Endothelial cell of umbilical vein (primary cell): ENCODE results near the gene ZNF776. TPM values are rescaled to one million over a fixed set of nuclear protein-coding genes. Genes with fewer than 3 reads are reported as not detected.

ENCODE experiments used
- BruUV-seq: library from RNA; stranded (reverse); fragments of 400-500 nt; replicated peaks from 2 replicates; lab custom pipeline; 2021; lab: Mats Ljungman, UMichigan
- CTCF ChIA-PET: fragments of 300-600, 350-600 bp; sonication (Branson Sonifier 250); formaldehyde crosslinking; loops from one replicate; lab custom pipeline; 2021; ENCODE audit warnings: antibody characterized with exemption, inconsistent platforms; lab: Charles Lee
- POLR2A ChIA-PET: fragments of 300-600, 350-600 bp; sonication (Branson Sonifier 250); formaldehyde crosslinking; loops from one replicate; lab custom pipeline; 2021; ENCODE audit warnings: antibody characterized with exemption, inconsistent platforms; lab: Charles Lee
- DNase-seq: peaks from one replicate; pipeline ENCODE4 v3.0.0-alpha.2; 2011; ENCODE audit warnings: low read depth, low spot score
- FAIRE-seq: peaks from 2 replicates; lab custom pipeline; 2011; peaks lifted over from hg19 to GRCh38; lab: Jason Lieb, UNC
- H2AFZ ChIP-seq: 2 replicates; pipeline ENCODE4 v1.6.0; 2012; ENCODE audit warnings: low read depth, low read length, control low read depth, inconsistent platforms
- H3K27ac ChIP-seq: 2 replicates; pipeline ENCODE4 v1.5.1; 2011; ENCODE audit warnings: low read depth, mild to moderate bottlenecking, control low read depth, low read length, moderate library complexity; ENCODE audit not compliant: insufficient read depth
- H3K27me3 ChIP-seq, 2 experiments: 2 replicates each; pipeline versions ENCODE4 v1.6.0 to v1.6.1; 2011; ENCODE audit warnings: low read length in 2 of 2, mixed read lengths in 1 of 2; ENCODE audit not compliant: control insufficient read depth in 2 of 2, insufficient read depth in 2 of 2
- H3K36me3 ChIP-seq, 2 experiments: 2 replicates in 1 of 2; 3 replicates in 1 of 2; pipeline ENCODE4 v1.5.1; 2011; ENCODE audit warnings: low read length in 2 of 2, mild to moderate bottlenecking in 1 of 2, moderate library complexity in 1 of 2; ENCODE audit not compliant: control insufficient read depth in 2 of 2, insufficient read depth in 2 of 2; ENCODE audit errors: extremely low read depth in 1 of 2
- H3K4me1 ChIP-seq: 3 replicates; pipeline ENCODE4 v1.5.1; 2011; ENCODE audit warnings: mild to moderate bottlenecking, low read length; ENCODE audit not compliant: control insufficient read depth, insufficient read depth; ENCODE audit errors: extremely low read depth
- H3K4me2 ChIP-seq: 2 replicates; pipeline ENCODE4 v1.6.1; 2011; ENCODE audit warnings: low read length, control low read depth, mixed read lengths; ENCODE audit not compliant: insufficient read depth
- H3K4me3 ChIP-seq, 3 experiments: fragments of 200-600 bp in 1 of 3; sonication (generic), shearing (Covaris generic) in 1 of 3; replicated peaks in 1 of 3; 2 replicates each; pipeline ENCODE4 v1.5.1; 2011 to 2016; ENCODE audit warnings: control low read depth in 3 of 3, low read length in 3 of 3, mild to moderate bottlenecking in 2 of 3, inconsistent platforms in 1 of 3, low read depth in 1 of 3, moderate library complexity in 1 of 3; ENCODE audit not compliant: insufficient read depth in 1 of 3
- H3K79me2 ChIP-seq: 2 replicates; pipeline ENCODE4 v1.6.0; 2012; ENCODE audit warnings: low read length, inconsistent platforms; ENCODE audit not compliant: control insufficient read depth, insufficient read depth
- H3K9ac ChIP-seq: replicated peaks from 2 replicates; pipeline ENCODE3; 2011; ENCODE audit warnings: low read length, control low read depth; ENCODE audit not compliant: insufficient read depth; ENCODE audit errors: extremely low read depth
- H3K9me1 ChIP-seq: replicated peaks from 3 replicates; pipeline ENCODE4 v1.6.0; 2011; ENCODE audit warnings: mild to moderate bottlenecking, low read length; ENCODE audit not compliant: control insufficient read depth, insufficient read depth; ENCODE audit errors: extremely low read depth
- H3K9me3 ChIP-seq: replicated peaks from 2 replicates; pipeline ENCODE4 v1.5.1; 2012; ENCODE audit warnings: low read length, inconsistent platforms; ENCODE audit not compliant: control insufficient read depth, insufficient read depth
- H4K20me1 ChIP-seq: replicated peaks from 2 replicates; pipeline ENCODE3; 2011; ENCODE audit warnings: mild to moderate bottlenecking, low read length; ENCODE audit not compliant: control insufficient read depth, insufficient read depth; ENCODE audit errors: extremely low read depth
- EZH2 ChIP-seq: IDR thresholded peaks from 2 replicates; pipeline ENCODE4 v1.6.1; 2012; ENCODE audit warnings: borderline replicate concordance, low read depth, mild to moderate bottlenecking, moderate library complexity, low read length, inconsistent platforms; ENCODE audit not compliant: severe bottlenecking
- FOS ChIP-seq: IDR thresholded peaks from 2 replicates; pipeline ENCODE4 v1.6.1; 2011; ENCODE audit warnings: mild to moderate bottlenecking, low read length, moderate library complexity, borderline replicate concordance; ENCODE audit not compliant: insufficient read depth
- GATA2 ChIP-seq: IDR thresholded peaks from 2 replicates; pipeline ENCODE4 v1.7.0; 2011; ENCODE audit warnings: low read depth, mild to moderate bottlenecking, moderate library complexity, mixed read lengths, low read length; ENCODE audit not compliant: insufficient read length, insufficient read depth
- JUN ChIP-seq: IDR thresholded peaks from 2 replicates; pipeline ENCODE4 v1.6.1; 2011; ENCODE audit warnings: borderline replicate concordance, low read depth; ENCODE audit not compliant: insufficient read length, insufficient read depth
- MYC ChIP-seq: IDR thresholded peaks from one replicate; pipeline ENCODE4 v1.6.1; 2011; ENCODE audit warnings: mild to moderate bottlenecking, low read depth, low read length
- POLR2A ChIP-seq: IDR thresholded peaks from 2 replicates; pipeline ENCODE4 v1.6.1; 2012; ENCODE audit warnings: low read depth, mild to moderate bottlenecking, control low read depth, low read length
- POLR2AphosphoS5 ChIP-seq: IDR thresholded peaks from 2 replicates; pipeline ENCODE4 v1.6.1; 2012; ENCODE audit warnings: low read depth, mild to moderate bottlenecking, control low read depth, low read length, moderate library complexity; ENCODE audit not compliant: insufficient read depth
- dilution Hi-C: fragments of 300-500 bp; cut with MboI; formaldehyde crosslinking; loops from one replicate; pipeline ENCODE4 v1.15.0; 2019; ENCODE audit warnings: low sequenced_read_pairs; ENCODE audit not compliant: extremely low pct_ligation_motif_present
- intact Hi-C: fragments of 100-400 bp; cut with micrococcal nuclease; formaldehyde crosslinking; loops from one replicate; pipeline ENCODE4 v1.10.0; 2022
- polyA plus RNA-seq, 4 experiments: library from polyadenylated mRNA; depleted of rRNA in 3 of 4; stranded (reverse) in 3 of 4; unstranded in 1 of 4; fragments of >200 nt; gene quantifications; 2 replicates each; pipeline versions ENCODE4 v1.2.1 to v1.2.3, GENCODE V29; 2011 to 2012; ENCODE audit warnings: missing spikeins in 1 of 4
- total RNA-seq: library from RNA; stranded (reverse); gene quantifications from 2 replicates; pipeline ENCODE4 v1.2.3, GENCODE V29; 2021
- TF ChIP-seq, protein P1 (sequence below): IDR thresholded peaks from 2 replicates; pipeline ENCODE4 v1.6.1; 2011; ENCODE audit not compliant: insufficient read depth, insufficient read length
- TF ChIP-seq, protein P2 (sequence below), 2 donors: IDR thresholded peaks; 1 replicate in 1 of 2; 2 replicates in 1 of 2; pipeline ENCODE4 v1.5.1; 2011; ENCODE audit warnings: low read length in 2 of 2, mild to moderate bottlenecking in 2 of 2, moderate library complexity in 2 of 2, control low read depth in 1 of 2, inconsistent platforms in 1 of 2, low read depth in 1 of 2; ENCODE audit not compliant: insufficient read depth in 1 of 2; ENCODE audit errors: extremely low read depth in 1 of 2

ZNF776 gene
- total and polyA plus RNA-seq, 2 donors (not counting 3 experiments of a cell fraction or from before 2014, with no cell fraction given), result 5.7 to 12.1 TPM

DNA sequence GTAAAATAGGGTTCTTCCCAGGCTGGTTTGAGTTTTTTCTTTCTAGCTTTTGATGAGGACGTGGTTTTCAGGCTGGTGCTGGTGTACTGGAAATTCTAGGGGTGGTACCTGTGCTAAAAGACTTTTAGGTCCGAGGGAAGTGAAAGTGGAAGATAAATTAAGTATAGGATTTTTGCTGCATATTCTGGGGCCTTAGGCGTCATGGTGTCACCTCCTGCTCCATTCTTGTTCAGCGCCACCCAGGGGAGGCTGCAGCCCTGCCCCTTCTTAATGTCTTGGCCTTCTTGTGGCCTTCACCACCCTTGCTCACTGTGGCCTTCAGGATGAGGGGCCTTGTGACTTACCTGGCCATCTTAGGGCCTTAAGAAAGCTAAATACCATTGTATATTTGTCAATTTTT is 55.7 kb downstream of the ZNF776 start:
- ChIA-PET CTCF (interaction anchor here (1.0 to 3.1 kb wide), 2 partner anchors 13 to 17 kb away, joined by 4 to 8 read pairs; partner anchors contain the start of gene ZNF552), POLR2A (no interaction called here)
- TF ChIP-seq, protein P1, sequence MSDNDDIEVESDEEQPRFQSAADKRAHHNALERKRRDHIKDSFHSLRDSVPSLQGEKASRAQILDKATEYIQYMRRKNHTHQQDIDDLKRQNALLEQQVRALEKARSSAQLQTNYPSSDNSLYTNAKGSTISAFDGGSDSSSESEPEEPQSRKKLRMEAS, result no peak
- TF ChIP-seq POLR2A (no peak), FOS (no peak), GATA2 (no peak), EZH2 (no peak), POLR2AphosphoS5 (no peak), JUN (no peak), MYC (no peak)
- TF ChIP-seq, protein P2, sequence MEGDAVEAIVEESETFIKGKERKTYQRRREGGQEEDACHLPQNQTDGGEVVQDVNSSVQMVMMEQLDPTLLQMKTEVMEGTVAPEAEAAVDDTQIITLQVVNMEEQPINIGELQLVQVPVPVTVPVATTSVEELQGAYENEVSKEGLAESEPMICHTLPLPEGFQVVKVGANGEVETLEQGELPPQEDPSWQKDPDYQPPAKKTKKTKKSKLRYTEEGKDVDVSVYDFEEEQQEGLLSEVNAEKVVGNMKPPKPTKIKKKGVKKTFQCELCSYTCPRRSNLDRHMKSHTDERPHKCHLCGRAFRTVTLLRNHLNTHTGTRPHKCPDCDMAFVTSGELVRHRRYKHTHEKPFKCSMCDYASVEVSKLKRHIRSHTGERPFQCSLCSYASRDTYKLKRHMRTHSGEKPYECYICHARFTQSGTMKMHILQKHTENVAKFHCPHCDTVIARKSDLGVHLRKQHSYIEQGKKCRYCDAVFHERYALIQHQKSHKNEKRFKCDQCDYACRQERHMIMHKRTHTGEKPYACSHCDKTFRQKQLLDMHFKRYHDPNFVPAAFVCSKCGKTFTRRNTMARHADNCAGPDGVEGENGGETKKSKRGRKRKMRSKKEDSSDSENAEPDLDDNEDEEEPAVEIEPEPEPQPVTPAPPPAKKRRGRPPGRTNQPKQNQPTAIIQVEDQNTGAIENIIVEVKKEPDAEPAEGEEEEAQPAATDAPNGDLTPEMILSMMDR (IDR thresholded peaks at IDR 0.05; ENCODE audit: extremely low read depth in 1 of 2, insufficient read depth in 1 of 2, low read depth in 1 of 2, low read length in 2 of 2), result no peak
- H3K4me2 ChIP-seq, result no peak overlapping the region
- no peaks in the 10 kb centered on the region for H3K9me1 ChIP-seq
- no TSS peak for BruUV-seq
- H3K79me2 ChIP-seq, result no peaks in the 10 kb centered on the region
- intact Hi-C loops, result no loop called here
- no peaks in the 10 kb centered on the region for H4K20me1 ChIP-seq
- H3K4me3 ChIP-seq, result no peak overlapping the region
- H3K36me3 ChIP-seq, result no peaks in the 10 kb centered on the region
- dilution Hi-C loops, result no loop called here
- no peaks in the 10 kb centered on the region for H3K27me3 ChIP-seq
- H3K27ac ChIP-seq, result no peak overlapping the region
- no peak for FAIRE-seq
- H3K9me3 ChIP-seq, result no peaks in the 10 kb centered on the region
- H3K9ac ChIP-seq, result no peak overlapping the region
- H2AFZ ChIP-seq, result no peak overlapping the region
- peaks cover 26% of the 10 kb centered on the region for H3K4me1 ChIP-seq
- DNase-seq, result no peak
